Suprapubic skin (tissue), 4 donors: ENCODE measurements around the gene CAV3. TPM values are rescaled to one million over a fixed set of nuclear protein-coding genes. Genes with fewer than 3 reads are reported as not detected.

Experiments used
- DNase-seq, 2 donors: peaks; one replicate each; pipeline ENCODE4 v3.0.0-alpha.2; 2019; ENCODE audit warnings: low spot score in 2 of 2
- H3K27ac ChIP-seq: fragments of 200-600 bp; sonication (generic); one replicate; pipeline ENCODE4 v1.5.1; 2019
- H3K27me3 ChIP-seq: fragments of 200-600 bp; sonication (generic); one replicate; pipeline ENCODE4 v1.5.1; 2019
- H3K36me3 ChIP-seq: fragments of 200-600 bp; sonication (generic); one replicate; pipeline ENCODE4 v1.5.1; 2019
- H3K4me1 ChIP-seq: fragments of 200-600 bp; sonication (generic); one replicate; pipeline ENCODE4 v1.5.1; 2019
- H3K4me3 ChIP-seq: fragments of 200-600 bp; sonication (generic); one replicate; pipeline ENCODE4 v1.5.1; 2019; ENCODE audit warnings: mild to moderate bottlenecking
- H3K9me3 ChIP-seq: fragments of 200-600 bp; sonication (generic); one replicate; pipeline ENCODE4 v1.5.1; 2019
- EP300 ChIP-seq: sonication (generic); formaldehyde crosslinking; IDR thresholded peaks from one replicate; pipeline ENCODE4 v1.6.1; 2017; ENCODE audit warnings: antibody characterized with exemption
- POLR2A ChIP-seq, 2 donors: fragments of 450-650 bp; IDR thresholded peaks; one replicate each; pipeline ENCODE4 v1.6.1; 2017; ENCODE audit warnings: antibody characterized with exemption in 2 of 2, mild to moderate bottlenecking in 2 of 2, moderate library complexity in 2 of 2
- POLR2AphosphoS5 ChIP-seq, 3 donors: sonication (generic); formaldehyde crosslinking; IDR thresholded peaks; one replicate each; pipeline ENCODE4 v1.6.1; 2017; ENCODE audit warnings: antibody characterized with exemption in 3 of 3
- WGBS: methylation state at CpG from one replicate; pipeline ENCODE4 v1.1.5; 2018; 5-methylcytosine and 5-hydroxymethylcytosine counted together
- total RNA-seq, 4 donors: library from RNA; depleted of rRNA; stranded (reverse); fragments of >200 nt; gene quantifications; one replicate each; pipeline ENCODE4 v1.1.0, GENCODE V29; 2016
- TF ChIP-seq, protein P1 (sequence below), 2 donors: fragments of 200-600 bp in 1 of 2; fragments of 450-650 bp in 1 of 2; sonication (generic) in 1 of 2; IDR thresholded peaks; one replicate each; pipeline ENCODE4 v1.5.1; 2016 to 2019; ENCODE audit warnings: antibody characterized with exemption in 2 of 2, mild to moderate bottlenecking in 1 of 2, moderate library complexity in 1 of 2

Gene CAV3
- total RNA-seq, 4 donors from 2014 or later: not detected

- no peak for DNase-seq
These were observed 60.6 kb downstream of the CAV3 start for GRCh38 chr3:8794247-8794646.

More at GRCh38 chr3:8794247-8794646, 60.6 kb downstream of the CAV3 start:
- Histone ChIP-seq H3K36me3 (no peaks in the 10 kb centered on the region), H3K9me3 (peaks cover 5% of the 10 kb centered on the region), H3K4me1 (no peaks in the 10 kb centered on the region), H3K27me3 (no peaks in the 10 kb centered on the region), H3K4me3 (no peak overlapping the region), H3K27ac (no peak overlapping the region)
- 85% methylated on average over 3 of the region's 3 CpGs for WGBS
- no peak for TF ChIP-seq POLR2A (IDR thresholded peaks at IDR 0.05)
- no peak for TF ChIP-seq EP300
- TF ChIP-seq, protein P1, sequence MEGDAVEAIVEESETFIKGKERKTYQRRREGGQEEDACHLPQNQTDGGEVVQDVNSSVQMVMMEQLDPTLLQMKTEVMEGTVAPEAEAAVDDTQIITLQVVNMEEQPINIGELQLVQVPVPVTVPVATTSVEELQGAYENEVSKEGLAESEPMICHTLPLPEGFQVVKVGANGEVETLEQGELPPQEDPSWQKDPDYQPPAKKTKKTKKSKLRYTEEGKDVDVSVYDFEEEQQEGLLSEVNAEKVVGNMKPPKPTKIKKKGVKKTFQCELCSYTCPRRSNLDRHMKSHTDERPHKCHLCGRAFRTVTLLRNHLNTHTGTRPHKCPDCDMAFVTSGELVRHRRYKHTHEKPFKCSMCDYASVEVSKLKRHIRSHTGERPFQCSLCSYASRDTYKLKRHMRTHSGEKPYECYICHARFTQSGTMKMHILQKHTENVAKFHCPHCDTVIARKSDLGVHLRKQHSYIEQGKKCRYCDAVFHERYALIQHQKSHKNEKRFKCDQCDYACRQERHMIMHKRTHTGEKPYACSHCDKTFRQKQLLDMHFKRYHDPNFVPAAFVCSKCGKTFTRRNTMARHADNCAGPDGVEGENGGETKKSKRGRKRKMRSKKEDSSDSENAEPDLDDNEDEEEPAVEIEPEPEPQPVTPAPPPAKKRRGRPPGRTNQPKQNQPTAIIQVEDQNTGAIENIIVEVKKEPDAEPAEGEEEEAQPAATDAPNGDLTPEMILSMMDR (IDR thresholded peaks at IDR 0.05): no peak
- no peak for TF ChIP-seq POLR2AphosphoS5 (IDR thresholded peaks at IDR 0.05)

Other genes with a start within 250 kb of the CAV3 start
- 10 to 100 TPM; 33.4 to 49.3 (median 36.8) TPM for gene LMCD1, start 232.0 kb upstream of the CAV3 start, total RNA-seq
- under 1 TPM in 1 of 4 donors, not detected in 3; 0.62 TPM for gene SSUH2, start 89.0 kb upstream of the CAV3 start, total RNA-seq
- under 1 TPM in 2 of 4 donors, not detected in 2; 0.08 to 0.31 TPM for gene OXTR, start 35.8 kb downstream of the CAV3 start, total RNA-seq
- 10 to 100 TPM in 1 of 4 donors, 1 to 10 TPM in 3; 4.7 to 15.6 (median 8.5) TPM for gene RAD18, start 229.7 kb downstream of the CAV3 start, total RNA-seq